DND-41 (cell line): ENCODE measurements around the gene ACTL10.

Experiments
- CTCF ChIP-seq: IDR thresholded peaks from 2 replicates; pipeline ENCODE4 v1.5.1; 2012; ENCODE audit warnings: borderline replicate concordance, low read length, moderate library complexity, mild to moderate bottlenecking; ENCODE audit not compliant: poor library complexity, severe bottlenecking; ENCODE audit errors: extremely low read depth
- EZH2 ChIP-seq: IDR thresholded peaks from 3 replicates; pipeline ENCODE4 v1.6.1; 2012; ENCODE audit warnings: borderline replicate concordance, low read depth, mild to moderate bottlenecking, moderate library complexity, low read length, inconsistent platforms; ENCODE audit not compliant: severe bottlenecking

- no peak for TF ChIP-seq CTCF
- TF ChIP-seq EZH2, result no peak
Observed at GRCh38 chr20:33668466-33669155, 1.9 kb downstream of the ACTL10 start.
